HepG2 (cell line): ENCODE data around the gene TSPAN9. TPM values are rescaled to one million over a fixed set of nuclear protein-coding genes. Genes with fewer than 3 reads are reported as not detected.

Experiments used
- ATAD3A ChIP-seq: sonication (generic); formaldehyde crosslinking; IDR thresholded peaks from 2 replicates; pipeline ENCODE4 v1.4.0; 2020; ENCODE audit warnings: missing genetic modification reagents
- BRD4 ChIP-seq: sonication (generic); formaldehyde crosslinking; IDR thresholded peaks from 2 replicates; pipeline ENCODE4 v1.4.0; 2020; ENCODE audit warnings: missing genetic modification reagents
- CEBPG ChIP-seq: IDR thresholded peaks from 2 replicates; pipeline ENCODE4 v1.6.1; 2016
- DR1 ChIP-seq: sonication (generic); formaldehyde crosslinking; IDR thresholded peaks from 2 replicates; pipeline ENCODE4 v1.8.0; 2021; ENCODE audit warnings: mild to moderate bottlenecking, missing genetic modification reagents, inconsistent platforms
- GLI4 ChIP-seq: sonication (generic); formaldehyde crosslinking; IDR thresholded peaks from 2 replicates; pipeline ENCODE4 v1.5.1; 2020; ENCODE audit warnings: missing genetic modification reagents, mild to moderate bottlenecking, moderate library complexity, borderline replicate concordance
- HDAC1 ChIP-seq: sonication (generic); formaldehyde crosslinking; IDR thresholded peaks from 2 replicates; pipeline ENCODE4 v1.5.1; 2020; ENCODE audit warnings: mild to moderate bottlenecking, missing genetic modification reagents
- HDAC6 ChIP-seq: fragments of 200-600 bp; sonication (generic); IDR thresholded peaks from 2 replicates; pipeline ENCODE4 v1.7.0; 2017; ENCODE audit warnings: mild to moderate bottlenecking, antibody characterized with exemption, low read length, low read depth
- KLF12 ChIP-seq: sonication (generic); formaldehyde crosslinking; IDR thresholded peaks from 2 replicates; pipeline ENCODE4 v1.4.0; 2020; ENCODE audit warnings: missing genetic modification reagents, borderline replicate concordance
- MBD4 ChIP-seq: IDR thresholded peaks from 2 replicates; pipeline ENCODE4 v1.6.1; 2012; ENCODE audit warnings: low read length, inconsistent platforms, borderline replicate concordance
- MYC ChIP-seq: sonication (generic); formaldehyde crosslinking; IDR thresholded peaks from 2 replicates; pipeline ENCODE4 v1.9.0; 2021; ENCODE audit warnings: missing genetic modification reagents, borderline replicate concordance
- NFE2L2 ChIP-seq: fragments of 150-350 bp; IDR thresholded peaks from 2 replicates; pipeline ENCODE4 v1.6.1; 2014; ENCODE audit warnings: low read length
- NFIC ChIP-seq: IDR thresholded peaks from 2 replicates; pipeline ENCODE4 v1.6.1; 2012; ENCODE audit warnings: mild to moderate bottlenecking, low read length, inconsistent platforms
- PAWR ChIP-seq: sonication (generic); formaldehyde crosslinking; IDR thresholded peaks from 2 replicates; pipeline ENCODE4 v1.4.0; 2020; ENCODE audit warnings: missing genetic modification reagents, mild to moderate bottlenecking, borderline replicate concordance
- RARA ChIP-seq: IDR thresholded peaks from 2 replicates; pipeline ENCODE4 v1.6.1; 2016; ENCODE audit warnings: missing genetic modification reagents, missing compliant biosample characterization
- RXRA ChIP-seq: sonication (generic); formaldehyde crosslinking; IDR thresholded peaks from 2 replicates; pipeline ENCODE4 v1.5.1; 2020; ENCODE audit warnings: missing genetic modification reagents
- TEAD2 ChIP-seq: sonication (generic); formaldehyde crosslinking; IDR thresholded peaks from 2 replicates; pipeline ENCODE4 v1.9.0; 2021; ENCODE audit warnings: missing genetic modification reagents
- TMF1 ChIP-seq: sonication (generic); formaldehyde crosslinking; IDR thresholded peaks from 2 replicates; pipeline ENCODE4 v1.8.1; 2022; ENCODE audit warnings: low read depth, missing genetic modification reagents
- TRAFD1 ChIP-seq: sonication (generic); formaldehyde crosslinking; IDR thresholded peaks from 2 replicates; pipeline ENCODE4 v1.5.1; 2020; ENCODE audit warnings: missing genetic modification reagents, mild to moderate bottlenecking, borderline replicate concordance
- ZBTB49 ChIP-seq: sonication (generic); formaldehyde crosslinking; IDR thresholded peaks from 2 replicates; pipeline ENCODE4 v1.4.0; 2020; ENCODE audit warnings: missing genetic modification reagents, borderline replicate concordance
- ZBTB7B ChIP-seq: sonication (generic); formaldehyde crosslinking; IDR thresholded peaks from 2 replicates; pipeline ENCODE4 v1.4.0; 2020; ENCODE audit warnings: missing genetic modification reagents
- ZMAT5 ChIP-seq: sonication (generic); formaldehyde crosslinking; IDR thresholded peaks from 2 replicates; pipeline ENCODE4 v1.5.0; 2020; ENCODE audit warnings: mild to moderate bottlenecking, low read depth, missing genetic modification reagents, borderline replicate concordance
- ZNF235 ChIP-seq: sonication (generic); formaldehyde crosslinking; IDR thresholded peaks from 2 replicates; pipeline ENCODE4 v1.8.1; 2023; ENCODE audit warnings: mild to moderate bottlenecking, missing genetic modification reagents, borderline replicate concordance
- ZNF333 ChIP-seq: sonication (generic); formaldehyde crosslinking; IDR thresholded peaks from 2 replicates; pipeline ENCODE4 v1.4.0; 2020; ENCODE audit warnings: mild to moderate bottlenecking, missing genetic modification reagents, borderline replicate concordance
- ZNF432 ChIP-seq: sonication (generic); formaldehyde crosslinking; IDR thresholded peaks from 2 replicates; pipeline ENCODE4 v1.5.0; 2020; ENCODE audit warnings: missing genetic modification reagents, mild to moderate bottlenecking, borderline replicate concordance
- ZNF709 ChIP-seq: sonication (generic); formaldehyde crosslinking; IDR thresholded peaks from 2 replicates; pipeline ENCODE4 v1.5.0; 2020; ENCODE audit warnings: mild to moderate bottlenecking, missing genetic modification reagents
- ZNF775 ChIP-seq: sonication (generic); formaldehyde crosslinking; IDR thresholded peaks from 2 replicates; pipeline ENCODE4 v1.4.0; 2020; ENCODE audit warnings: missing genetic modification reagents, mild to moderate bottlenecking, moderate library complexity, borderline replicate concordance
- ZNF782 ChIP-seq: sonication (generic); formaldehyde crosslinking; IDR thresholded peaks from 2 replicates; pipeline ENCODE4 v1.4.0; 2020; ENCODE audit warnings: missing genetic modification reagents, mild to moderate bottlenecking, borderline replicate concordance
- ZNF788 ChIP-seq: sonication (generic); formaldehyde crosslinking; IDR thresholded peaks from 2 replicates; pipeline ENCODE4 v1.5.0; 2020; ENCODE audit warnings: mild to moderate bottlenecking, missing genetic modification reagents, borderline replicate concordance
- polyA plus RNA-seq, 8 experiments: library from polyadenylated mRNA; depleted of rRNA in 3 of 8; stranded (reverse) in 7 of 8; unstranded in 1 of 8; fragments of >200 nt; fragmentation: Illumina TruSeq in 4 of 8; extraction: Trizol in 4 of 8; gene quantifications; 2 replicates each; pipeline versions ENCODE4 v1.2.1 to v1.2.3, GENCODE V29; 2011 to 2016; ENCODE audit warnings: low read depth in 4 of 8, missing spikeins in 1 of 8, mixed read lengths in 1 of 8; ENCODE audit not compliant: insufficient read depth in 1 of 8
- total RNA-seq, 5 experiments: library from RNA; depleted of rRNA; stranded (reverse); fragments of >200 nt; fragmentation: Illumina TruSeq; extraction: Trizol; gene quantifications; 2 replicates each; pipeline ENCODE4 v1.2.3, GENCODE V29; 2016; ENCODE audit warnings: low read depth in 1 of 5

TSPAN9 gene
- total and polyA plus RNA-seq, 2 of the 13 experiments (the other 11 are each of a cell fraction or from before 2014, with no cell fraction given): 18.1 to 42.3 TPM

- no peak for TF ChIP-seq MBD4
- TF ChIP-seq ZBTB49 (CRISPR knock-in tag): no peak
- TF ChIP-seq RXRA (CRISPR knock-in tag): peak; percentile 53; the same call in 1 of the 2 replicates
- no peak for TF ChIP-seq TEAD2 (CRISPR knock-in tag)
- no peak for TF ChIP-seq NFE2L2
- TF ChIP-seq ZBTB7B (CRISPR knock-in tag): peak; percentile 53; the same call in 1 of the 2 replicates
- peak; percentile 50; the same call in 1 of the 2 replicates for TF ChIP-seq ZNF709 (CRISPR knock-in tag)
- no peak for TF ChIP-seq ZNF782 (CRISPR knock-in tag)
- TF ChIP-seq CEBPG: no peak
- TF ChIP-seq PAWR (CRISPR knock-in tag): no peak
- no peak for TF ChIP-seq GLI4 (CRISPR knock-in tag)
- peak; percentile 49; the same call in 1 of the 2 replicates for TF ChIP-seq HDAC1
- no peak for TF ChIP-seq ZNF235 (CRISPR knock-in tag)
- TF ChIP-seq ZNF333 (CRISPR knock-in tag): peak; percentile 81; the same call in 1 of the 2 replicates
- TF ChIP-seq TMF1 (CRISPR knock-in tag): no peak
- no peak for TF ChIP-seq HDAC6
- TF ChIP-seq DR1 (CRISPR knock-in tag): no peak
- peak; percentile 64; the same call in 1 of the 2 replicates for TF ChIP-seq ZNF788 (CRISPR knock-in tag)
- no peak for TF ChIP-seq ZNF775
- no peak for TF ChIP-seq ZMAT5 (CRISPR knock-in tag)
- no peak for TF ChIP-seq TRAFD1 (CRISPR knock-in tag)
- TF ChIP-seq KLF12 (CRISPR knock-in tag): no peak
- TF ChIP-seq ATAD3A: no peak
- TF ChIP-seq RARA (CRISPR knock-in tag): no peak
- TF ChIP-seq NFIC: no peak
- TF ChIP-seq BRD4 (CRISPR knock-in tag): no peak
- peak; percentile 50 for TF ChIP-seq MYC (CRISPR knock-in tag)
- no peak for TF ChIP-seq ZNF432 (CRISPR knock-in tag)
These were observed at the start of gene TSPAN9 (continued) for GRCh38 chr12:3076730-3077571.
